Measurements from ENCODE around the gene SCN7A.
"Not testable (repeated sequence)": the region's sequence is repeated elsewhere in the genome, so short reads cannot be mapped to it uniquely, and the experiment has no call there.

Gene SCN7A

DNA sequence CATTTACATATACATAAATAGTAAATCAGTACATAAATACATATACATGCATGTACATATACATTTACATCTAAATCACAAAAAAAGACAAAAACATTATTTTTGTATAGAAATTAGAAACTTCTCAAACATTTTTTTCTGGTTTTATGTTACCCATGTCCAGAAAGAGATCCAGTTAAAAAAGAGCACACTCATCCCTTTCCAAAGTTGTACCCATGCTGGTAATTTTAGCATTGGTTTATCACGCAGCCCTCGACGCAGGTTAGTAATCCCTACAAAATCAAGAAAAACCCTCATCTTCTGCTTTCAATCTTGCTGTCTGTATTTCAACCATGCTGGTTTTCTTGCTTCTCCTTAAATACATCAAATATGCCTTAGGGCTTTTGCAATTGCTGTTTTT is 128.8 kb downstream of the SCN7A start:
- H3K9me3 Mint-ChIP-seq, result no peaks in the 10 kb centered on the region
- DNase-seq, result no peak
- H3K27me3 Mint-ChIP-seq, result no peaks in the 10 kb centered on the region
- H3K4me1 Mint-ChIP-seq (ENCODE audit: low read depth), result no peaks in the 10 kb centered on the region
- no peak overlapping the region for H3K4me3 Mint-ChIP-seq
- H3K36me3 Mint-ChIP-seq (ENCODE audit: low read depth), result no peaks in the 10 kb centered on the region
- no peak overlapping the region for H3K27ac Mint-ChIP-seq

DNA sequence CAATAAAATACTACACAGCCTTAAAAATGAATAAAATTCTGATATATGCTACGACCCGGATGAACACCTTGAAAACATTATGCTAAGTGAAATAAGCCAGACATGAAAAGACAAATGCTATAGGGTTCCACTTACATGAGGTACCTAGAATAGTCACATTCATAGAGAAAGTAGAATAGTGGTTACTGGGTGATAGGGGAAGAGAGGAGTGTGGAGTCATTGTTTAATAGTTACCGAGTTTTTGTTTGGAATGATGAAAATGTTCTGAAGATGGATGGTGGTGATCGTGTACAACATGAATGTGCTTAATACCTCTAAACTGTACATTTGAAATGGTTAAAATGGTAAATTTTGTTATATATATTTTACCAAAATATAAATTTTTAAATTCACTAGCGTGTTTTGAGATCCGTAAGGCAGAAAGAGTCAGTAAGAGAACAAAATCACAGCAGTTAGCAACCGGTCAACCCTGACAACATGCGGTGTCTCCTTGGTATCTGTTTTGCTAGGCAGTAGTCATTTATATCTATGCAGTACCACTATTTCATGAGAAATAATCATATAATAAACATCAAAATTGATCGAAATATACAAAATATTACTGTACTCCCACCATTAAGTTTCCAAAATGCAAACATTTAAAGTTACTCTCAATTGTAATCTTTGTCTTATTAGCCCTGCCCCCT is 129.4 kb downstream of the SCN7A start:
- Mint-ChIP-seq H3K9me3 (no peaks in the 10 kb centered on the region), H3K27me3 (no peaks in the 10 kb centered on the region), H3K4me1 (ENCODE audit: low read depth) (no peaks in the 10 kb centered on the region), H3K4me3 (no peak overlapping the region), H3K27ac (no peak overlapping the region), H3K36me3 (ENCODE audit: low read depth) (no peaks in the 10 kb centered on the region)
- no peak for DNase-seq

- Mint-ChIP-seq H3K9me3 (no peaks in the 10 kb centered on the region), H3K27me3 (no peaks in the 10 kb centered on the region), H3K4me3 (no peak overlapping the region)
These were observed 132.5 kb downstream of the SCN7A start for GRCh38 chr2:166361351-166362153.

DNA sequence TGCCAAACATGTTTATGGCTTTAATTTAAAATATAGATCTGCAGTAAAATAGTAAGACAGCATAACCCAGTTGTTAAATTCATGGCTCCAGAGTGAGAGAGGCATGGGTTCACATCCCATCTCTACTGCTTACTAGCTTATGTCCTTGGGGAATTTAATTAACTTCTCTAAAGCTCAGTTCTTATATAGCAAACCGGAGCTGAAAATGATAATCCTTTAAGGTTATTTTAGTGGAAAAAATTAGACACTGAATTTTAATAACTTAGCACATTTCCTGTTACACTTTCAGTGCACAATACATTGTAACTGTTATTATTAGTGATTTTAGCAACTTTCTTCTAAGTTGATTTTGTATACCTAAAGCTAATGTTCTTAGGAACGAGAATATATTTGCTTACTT is 133.1 kb downstream of the SCN7A start:
- DNase-seq, result no peak
- no peaks in the 10 kb centered on the region for H3K36me3 Mint-ChIP-seq (ENCODE audit: low read depth)
- no peak overlapping the region for H3K27ac Mint-ChIP-seq
- no peaks in the 10 kb centered on the region for H3K9me3 Mint-ChIP-seq
- no peaks in the 10 kb centered on the region for H3K4me1 Mint-ChIP-seq (ENCODE audit: low read depth)
- no peaks in the 10 kb centered on the region for H3K27me3 Mint-ChIP-seq
- H3K4me3 Mint-ChIP-seq, result no peak overlapping the region

More at GRCh38 chr2:166361351-166362153, 132.5 kb downstream of the SCN7A start:
- H3K36me3 Mint-ChIP-seq (ENCODE audit: low read depth), result no peaks in the 10 kb centered on the region
- no peak for DNase-seq
- H3K27ac Mint-ChIP-seq, result no peak overlapping the region
- H3K4me1 Mint-ChIP-seq (ENCODE audit: low read depth), result no peaks in the 10 kb centered on the region

DNA sequence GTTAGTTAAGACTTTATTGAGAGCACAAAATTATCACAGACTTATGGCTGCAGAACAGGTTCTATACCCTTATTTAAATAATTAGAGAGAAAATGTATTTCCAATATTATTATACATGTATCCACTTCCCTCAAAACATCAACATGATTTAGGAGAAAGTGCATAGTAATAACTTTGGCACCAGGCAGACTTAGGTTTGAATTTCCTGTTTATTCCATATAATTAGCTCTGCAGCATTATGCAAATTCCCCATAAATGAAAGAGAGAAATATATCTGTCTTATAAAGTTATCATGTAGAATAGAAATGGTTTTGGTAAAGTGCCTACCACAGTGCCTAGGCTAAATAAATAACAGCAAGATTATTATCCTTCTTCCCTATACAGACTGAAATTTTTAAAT is 133.6 kb downstream of the SCN7A start:
- Mint-ChIP-seq H3K27me3 (no peaks in the 10 kb centered on the region), H3K36me3 (ENCODE audit: low read depth) (no peaks in the 10 kb centered on the region), H3K27ac (no peak overlapping the region), H3K4me1 (ENCODE audit: low read depth) (no peaks in the 10 kb centered on the region), H3K4me3 (no peak overlapping the region), H3K9me3 (no peaks in the 10 kb centered on the region)
- no peak for DNase-seq

DNA sequence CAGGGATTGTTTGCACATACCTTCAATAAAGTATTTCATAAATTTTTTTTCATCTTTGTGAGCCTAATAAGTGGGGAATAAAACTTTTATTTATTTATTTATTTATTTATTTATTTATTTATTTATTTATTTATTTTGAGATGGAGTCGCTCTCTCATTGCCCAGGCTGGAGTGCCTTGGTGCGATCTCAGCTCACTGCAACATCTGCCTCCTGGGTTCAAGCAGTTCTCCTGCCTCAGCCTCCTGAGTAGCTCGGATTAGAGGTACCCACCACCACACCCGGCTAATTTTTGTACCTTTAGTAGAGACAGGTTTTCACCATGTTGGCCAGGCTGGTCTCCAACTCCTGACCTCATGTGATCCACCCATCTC is 136.1 kb downstream of the SCN7A start:
- H3K4me1 Mint-ChIP-seq (ENCODE audit: low read depth); H3K27ac Mint-ChIP-seq; DNase-seq; H3K36me3 Mint-ChIP-seq (ENCODE audit: low read depth); H3K27me3 Mint-ChIP-seq; H3K9me3 Mint-ChIP-seq; H3K4me3 Mint-ChIP-seq: not testable (repeated sequence)

DNA sequence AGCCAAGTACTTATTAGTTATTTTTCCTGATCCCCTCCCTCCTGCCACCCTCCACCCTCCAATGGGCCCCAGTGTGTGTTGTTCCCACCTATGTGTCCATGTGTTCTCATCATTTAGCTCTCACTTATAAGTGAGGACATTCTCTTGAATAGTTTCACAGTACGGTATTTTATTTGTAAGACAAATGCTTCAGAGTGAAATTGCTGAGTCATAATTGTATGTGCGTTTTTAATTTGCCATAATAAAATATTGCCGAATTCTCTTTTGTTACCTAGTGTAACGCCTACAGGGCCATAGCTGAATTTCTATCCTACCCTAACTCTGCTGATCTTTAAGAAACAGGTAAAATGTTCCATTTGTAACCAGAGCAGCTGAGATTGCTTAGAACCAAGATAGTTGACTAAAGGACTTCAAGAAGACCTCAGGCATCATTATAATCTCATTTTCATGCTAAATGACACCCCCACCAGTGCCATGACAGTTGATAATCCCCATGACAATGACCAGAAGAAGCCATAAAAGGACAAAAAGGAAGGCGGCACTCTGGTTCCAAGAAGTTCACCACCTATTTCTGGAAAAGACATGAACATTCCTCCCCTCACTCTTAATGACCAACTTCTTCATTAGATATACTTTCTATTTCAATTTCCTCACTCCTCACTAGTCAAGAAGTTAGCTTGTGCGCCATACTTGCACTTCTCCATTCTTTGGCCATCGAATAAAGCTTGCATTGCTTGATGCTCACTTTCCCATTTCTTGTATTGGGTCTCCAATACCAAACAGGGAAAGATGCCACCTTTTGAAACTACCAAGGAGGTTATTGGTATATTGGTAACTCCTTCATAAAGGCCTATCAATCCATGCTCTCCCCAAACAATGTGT is 136.7 kb downstream of the SCN7A start:
- H3K27ac Mint-ChIP-seq, result no peak overlapping the region
- DNase-seq, result no peak
- H3K4me3 Mint-ChIP-seq, result no peak overlapping the region
- H3K4me1 Mint-ChIP-seq (ENCODE audit: low read depth), result no peaks in the 10 kb centered on the region
- H3K36me3 Mint-ChIP-seq (ENCODE audit: low read depth), result no peaks in the 10 kb centered on the region
- no peaks in the 10 kb centered on the region for H3K27me3 Mint-ChIP-seq
- no peaks in the 10 kb centered on the region for H3K9me3 Mint-ChIP-seq
